GM23338 (cell line): ENCODE results near the gene RBPJ. TPM values are rescaled to one million over a fixed set of nuclear protein-coding genes. Genes with fewer than 3 reads are reported as not detected.

Source experiments
- ATAC-seq: fragments of 200-7000 bp; cut with Tn5 transposase; 3 replicates; pipeline ENCODE4 v1.9.1; 2020
- DNase-seq: peaks from one replicate; pipeline ENCODE4 v3.0.0-alpha.2; 2015; ENCODE audit warnings: low spot score
- H2AFZ ChIP-seq: fragments of 200-600 bp; sonication (generic); 2 replicates; pipeline ENCODE4 v1.8.0; 2016; ENCODE audit warnings: antibody characterized with exemption, mild to moderate bottlenecking, moderate library complexity
- H3F3A ChIP-seq: fragments of 200-600 bp; sonication (generic); replicated peaks from 2 replicates; pipeline ENCODE4 v1.8.0; 2017; ENCODE audit warnings: antibody characterized with exemption, mixed run types, low read depth
- H3K27ac ChIP-seq: fragments of 200-600 bp; sonication (generic); 2 replicates; pipeline ENCODE4 v1.6.1; 2016; ENCODE audit warnings: low read depth
- H3K27me3 ChIP-seq: fragments of 200-600 bp; sonication (generic); 2 replicates; pipeline ENCODE4 v1.8.0; 2016; ENCODE audit warnings: mild to moderate bottlenecking, mixed run types, moderate library complexity; ENCODE audit not compliant: insufficient read depth
- H3K36me3 ChIP-seq: fragments of 200-600 bp; sonication (generic); 2 replicates; pipeline ENCODE4 v1.8.0; 2016; ENCODE audit warnings: mild to moderate bottlenecking; ENCODE audit not compliant: insufficient read depth
- H3K4me1 ChIP-seq: fragments of 200-600 bp; sonication (generic); 2 replicates; pipeline ENCODE4 v1.8.0; 2016; ENCODE audit warnings: mild to moderate bottlenecking, moderate library complexity; ENCODE audit not compliant: insufficient read depth
- H3K4me2 ChIP-seq: fragments of 200-600 bp; sonication (generic); 2 replicates; pipeline ENCODE4 v1.7.1; 2017; ENCODE audit warnings: mixed run types
- H3K4me3 ChIP-seq: fragments of 200-600 bp; sonication (generic); 2 replicates; pipeline ENCODE4 v1.6.1; 2016; ENCODE audit warnings: mixed run types
- H3K79me2 ChIP-seq: fragments of 200-600 bp; sonication (generic); replicated peaks from 2 replicates; pipeline ENCODE4 v1.8.0; 2017; ENCODE audit warnings: mild to moderate bottlenecking; ENCODE audit not compliant: insufficient read depth
- H3K9me2 ChIP-seq: fragments of 200-600 bp; sonication (generic); 2 replicates; pipeline ENCODE4 v1.8.0; 2017; ENCODE audit not compliant: insufficient read depth
- H4K20me1 ChIP-seq: fragments of 200-600 bp; sonication (generic); replicated peaks from 2 replicates; pipeline ENCODE4 v1.8.0; 2017; ENCODE audit warnings: mild to moderate bottlenecking; ENCODE audit not compliant: insufficient read depth
- H3K27ac Mint-ChIP-seq: 2 replicates; pipeline ENCODE4 v1.8.0; 2020; ENCODE audit warnings: inconsistent platforms, mild to moderate bottlenecking, moderate library complexity, mixed read lengths
- H3K27me3 Mint-ChIP-seq: 3 replicates; pipeline ENCODE4 v1.8.0; 2022; ENCODE audit warnings: low read depth, mild to moderate bottlenecking, moderate library complexity, mixed read lengths, inconsistent platforms; ENCODE audit not compliant: insufficient read depth, poor library complexity
- H3K36me3 Mint-ChIP-seq: 3 replicates; pipeline ENCODE4 v1.8.0; 2021; ENCODE audit warnings: low read depth, mild to moderate bottlenecking, inconsistent platforms, moderate library complexity, mixed read lengths
- H3K4me1 Mint-ChIP-seq: 3 replicates; pipeline ENCODE4 v1.8.0; 2020; ENCODE audit warnings: mild to moderate bottlenecking, inconsistent platforms, mixed read lengths
- H3K4me3 Mint-ChIP-seq: 3 replicates; pipeline ENCODE4 v1.8.0; 2021; ENCODE audit warnings: moderate library complexity, mild to moderate bottlenecking, inconsistent platforms, mixed read lengths
- H3K9me3 Mint-ChIP-seq: 3 replicates; pipeline ENCODE4 v1.8.0; 2020; ENCODE audit warnings: moderate library complexity, mild to moderate bottlenecking, inconsistent platforms, mixed read lengths
- CREB1 ChIP-seq: fragments of 250-450 bp; sonication (Bioruptor Pico); IDR thresholded peaks from 2 replicates; pipeline ENCODE4 v1.5.0; 2020; ENCODE audit warnings: low read depth, mild to moderate bottlenecking, moderate library complexity
- CTCF ChIP-seq, 2 experiments: fragments of 200-600 bp in 1 of 2; sonication (generic) in 1 of 2; conservative IDR thresholded peaks; 2 replicates each; pipeline versions ENCODE4 v1.5.1 to v1.6.1; 2016 to 2017; ENCODE audit warnings: antibody characterized with exemption in 2 of 2, low read depth in 2 of 2, mild to moderate bottlenecking in 2 of 2, moderate library complexity in 1 of 2
- EZH2 ChIP-seq: fragments of 200-600 bp; sonication (generic); IDR thresholded peaks from one replicate; pipeline ENCODE4 v1.8.0; 2017; ENCODE audit warnings: antibody characterized with exemption, mild to moderate bottlenecking, low read depth; ENCODE audit not compliant: unreplicated experiment
- EZH2phosphoT487 ChIP-seq: fragments of 200-600 bp; sonication (generic); IDR thresholded peaks from one replicate; pipeline ENCODE4 v1.8.1; 2018; ENCODE audit warnings: antibody characterized with exemption; ENCODE audit not compliant: unreplicated experiment
- REST ChIP-seq: IDR thresholded peaks from one replicate; pipeline ENCODE4 v1.6.1; 2018; ENCODE audit warnings: antibody characterized with exemption; ENCODE audit not compliant: unreplicated experiment
- STAT1 ChIP-seq: IDR thresholded peaks from one replicate; pipeline ENCODE4 v1.6.1; 2016; ENCODE audit warnings: antibody characterized with exemption; ENCODE audit not compliant: unreplicated experiment
- ZNF114 ChIP-seq: fragments of 250-450 bp; sonication (Bioruptor Pico); IDR thresholded peaks from 2 replicates; pipeline ENCODE4 v1.5.0; 2020; ENCODE audit warnings: mild to moderate bottlenecking, moderate library complexity
- ZNF331 ChIP-seq: fragments of 250-450 bp; sonication (Bioruptor Pico); IDR thresholded peaks from 2 replicates; pipeline ENCODE4 v1.5.0; 2020; ENCODE audit warnings: low read depth, mild to moderate bottlenecking, moderate library complexity
- polyA plus RNA-seq: library from polyadenylated mRNA; unstranded; fragments of >200 nt; fragmentation: Nextera tagmentation; extraction: Ambion mirVana; gene quantifications from 2 replicates; pipeline ENCODE4 v1.2.1, GENCODE V29; 2016
- total RNA-seq: library from RNA; depleted of rRNA; stranded (reverse); fragments of >200 nt; shearing (Covaris generic); gene quantifications from 2 replicates; pipeline ENCODE4 v1.2.3, GENCODE V29; 2014

The RBPJ gene
- total and polyA plus RNA-seq, 2 experiments from 2014 or later = 212 to 457 TPM

- H4K20me1 ChIP-seq = no peaks in the 10 kb centered on the region
- H3K27me3 Mint-ChIP-seq = peaks cover 7% of the 10 kb centered on the region
- no peaks in the 10 kb centered on the region for H3K9me3 Mint-ChIP-seq
- H3K4me2 ChIP-seq = no peak overlapping the region
- peak overlapping the region; percentile 6; the same call in 1 of the 2 replicates for H3K27ac Mint-ChIP-seq
- peaks cover 18% of the 10 kb centered on the region for H3K4me1 Mint-ChIP-seq
- peaks cover 36% of the 10 kb centered on the region for H3K79me2 ChIP-seq
- DNase-seq (no peak), ATAC-seq (no peak)
- no peak overlapping the region for H3K27ac ChIP-seq
- H3K4me1 ChIP-seq = peaks cover 11% of the 10 kb centered on the region
- H3K4me3 ChIP-seq = no peak overlapping the region
- H3K36me3 Mint-ChIP-seq = peaks cover 69% of the 10 kb centered on the region
- H3K4me3 Mint-ChIP-seq = no peak overlapping the region
- no peaks in the 10 kb centered on the region for H3K27me3 ChIP-seq
- TF ChIP-seq ZNF114 (CRISPR knock-in tag) = no peak
- TF ChIP-seq CTCF (conservative IDR thresholded peaks at IDR 0.05; ENCODE audit: low read depth in 2 of 2) = no peak
- H3F3A ChIP-seq = no peaks in the 10 kb centered on the region
- H3K36me3 ChIP-seq = peaks cover 25% of the 10 kb centered on the region
- no peaks in the 10 kb centered on the region for H3K9me2 ChIP-seq
- no peak overlapping the region for H2AFZ ChIP-seq
Measured at GRCh38 chr4:26426892-26427291, 106.1 kb downstream of the RBPJ start.

GRCh38 chr4:26429910-26430309 is 109.1 kb downstream of the RBPJ start:
- no peaks in the 10 kb centered on the region; the same call in 2 of the 3 replicates for H3K4me1 Mint-ChIP-seq
- TF ChIP-seq ZNF331 (CRISPR knock-in tag) (no peak), EZH2 (no peak), CREB1 (CRISPR knock-in tag) (no peak), STAT1 (no peak), REST (no peak), EZH2phosphoT487 (no peak), ZNF114 (CRISPR knock-in tag) (no peak), CTCF (conservative IDR thresholded peaks at IDR 0.05; ENCODE audit: low read depth in 2 of 2) (no peak)

More at GRCh38 chr4:26429910-26430309, 109.1 kb downstream of the RBPJ start:
- ATAC-seq = no peak
- no peaks in the 10 kb centered on the region for H3K9me3 Mint-ChIP-seq
- no peak for DNase-seq
- Histone ChIP-seq H3K4me3 (no peak overlapping the region), H3K27me3 (no peaks in the 10 kb centered on the region), H3K9me2 (no peaks in the 10 kb centered on the region), H3F3A (no peaks in the 10 kb centered on the region), H3K36me3 (peaks cover 43% of the 10 kb centered on the region), H4K20me1 (no peaks in the 10 kb centered on the region), H3K4me2 (no peak overlapping the region), H2AFZ (no peak overlapping the region), H3K4me1 (no peaks in the 10 kb centered on the region), H3K27ac (no peak overlapping the region), H3K79me2 (peaks cover 14% of the 10 kb centered on the region)
- no peak overlapping the region for H3K4me3 Mint-ChIP-seq
- H3K27me3 Mint-ChIP-seq = peaks cover 5% of the 10 kb centered on the region
- H3K36me3 Mint-ChIP-seq = peaks cover 64% of the 10 kb centered on the region
- no peak overlapping the region for H3K27ac Mint-ChIP-seq
